Ascending aorta (tissue), 2 donors: Measurements from ENCODE around the gene DEGS2. TPM values are rescaled to one million over a fixed set of nuclear protein-coding genes. Genes with fewer than 3 reads are reported as not detected.

Source experiments
- DNase-seq, 2 donors: peaks; one replicate each; pipeline ENCODE4 v3.0.0-alpha.2; 2019; ENCODE audit warnings: low spot score in 2 of 2
- H3K27ac ChIP-seq, 2 donors: fragments of 200-600 bp; sonication (generic); one replicate each; pipeline ENCODE4 v1.5.1; 2016 to 2017; ENCODE audit warnings: mild to moderate bottlenecking in 1 of 2
- H3K27me3 ChIP-seq: fragments of 200-600 bp; sonication (generic); one replicate; pipeline ENCODE4 v1.5.1; 2017
- H3K36me3 ChIP-seq, 2 donors: fragments of 200-600 bp; sonication (generic); one replicate each; pipeline ENCODE4 v1.5.1; 2016
- H3K4me1 ChIP-seq, 2 donors: fragments of 200-600 bp; sonication (generic); one replicate each; pipeline ENCODE4 v1.5.1; 2016 to 2017; ENCODE audit warnings: mild to moderate bottlenecking in 1 of 2
- H3K4me3 ChIP-seq, 2 donors: fragments of 200-600 bp; sonication (generic); one replicate each; pipeline ENCODE4 v1.5.1; 2016 to 2017; ENCODE audit warnings: mild to moderate bottlenecking in 1 of 2
- H3K9me3 ChIP-seq, 2 donors: fragments of 200-600 bp; sonication (generic); one replicate each; pipeline ENCODE4 v1.5.1; 2016
- intact Hi-C: fragments of 100-400 bp; cut with DNase I; formaldehyde crosslinking; loops from one replicate; pipeline ENCODE4 v1.15.1; 2023
- total RNA-seq: library from RNA; depleted of rRNA; stranded (reverse); fragments of >200 nt; gene quantifications from one replicate; pipeline ENCODE4 v1.1.0, GENCODE V29; 2016
- TF ChIP-seq, protein P1 (sequence below), 3 experiments: fragments of 200-600 bp in 2 of 3; fragments of 450-650 bp in 1 of 3; sonication (generic) in 2 of 3; IDR thresholded peaks; one replicate each; pipeline ENCODE4 v1.5.1; 2016 to 2019; ENCODE audit warnings: antibody characterized with exemption in 3 of 3, mild to moderate bottlenecking in 1 of 3, moderate library complexity in 1 of 3

DEGS2 gene
- total RNA-seq, 1 donor from 2014 or later = 1.6 TPM

- intact Hi-C loops = no loop called here
- Histone ChIP-seq H3K4me3 (no peak overlapping the region), H3K36me3 (peaks cover 7 to 8% of the 10 kb centered on the region in 2 donors), H3K9me3 (no peaks in the 10 kb centered on the region), H3K27me3 (no peaks in the 10 kb centered on the region), H3K4me1 (no peaks in the 10 kb centered on the region), H3K27ac (no peak overlapping the region)
- TF ChIP-seq, protein P1, sequence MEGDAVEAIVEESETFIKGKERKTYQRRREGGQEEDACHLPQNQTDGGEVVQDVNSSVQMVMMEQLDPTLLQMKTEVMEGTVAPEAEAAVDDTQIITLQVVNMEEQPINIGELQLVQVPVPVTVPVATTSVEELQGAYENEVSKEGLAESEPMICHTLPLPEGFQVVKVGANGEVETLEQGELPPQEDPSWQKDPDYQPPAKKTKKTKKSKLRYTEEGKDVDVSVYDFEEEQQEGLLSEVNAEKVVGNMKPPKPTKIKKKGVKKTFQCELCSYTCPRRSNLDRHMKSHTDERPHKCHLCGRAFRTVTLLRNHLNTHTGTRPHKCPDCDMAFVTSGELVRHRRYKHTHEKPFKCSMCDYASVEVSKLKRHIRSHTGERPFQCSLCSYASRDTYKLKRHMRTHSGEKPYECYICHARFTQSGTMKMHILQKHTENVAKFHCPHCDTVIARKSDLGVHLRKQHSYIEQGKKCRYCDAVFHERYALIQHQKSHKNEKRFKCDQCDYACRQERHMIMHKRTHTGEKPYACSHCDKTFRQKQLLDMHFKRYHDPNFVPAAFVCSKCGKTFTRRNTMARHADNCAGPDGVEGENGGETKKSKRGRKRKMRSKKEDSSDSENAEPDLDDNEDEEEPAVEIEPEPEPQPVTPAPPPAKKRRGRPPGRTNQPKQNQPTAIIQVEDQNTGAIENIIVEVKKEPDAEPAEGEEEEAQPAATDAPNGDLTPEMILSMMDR (IDR thresholded peaks at IDR 0.05) = no peak
- no peak for DNase-seq
Observed at GRCh38 chr14:100135073-100135472, 24.4 kb downstream of the DEGS2 start.

GRCh38 chr14:100134586-100134985 is 24.9 kb downstream of the DEGS2 start:
- Histone ChIP-seq H3K36me3 (peaks cover 8 to 9% of the 10 kb centered on the region in 2 donors), H3K4me1 (no peaks in the 10 kb centered on the region), H3K4me3 (no peak overlapping the region), H3K27ac (no peak overlapping the region), H3K27me3 (no peaks in the 10 kb centered on the region), H3K9me3 (no peaks in the 10 kb centered on the region)
- DNase-seq = no peak
- intact Hi-C loops = no loop called here
- TF ChIP-seq, protein P1 (IDR thresholded peaks at IDR 0.05) = no peak

DNA sequence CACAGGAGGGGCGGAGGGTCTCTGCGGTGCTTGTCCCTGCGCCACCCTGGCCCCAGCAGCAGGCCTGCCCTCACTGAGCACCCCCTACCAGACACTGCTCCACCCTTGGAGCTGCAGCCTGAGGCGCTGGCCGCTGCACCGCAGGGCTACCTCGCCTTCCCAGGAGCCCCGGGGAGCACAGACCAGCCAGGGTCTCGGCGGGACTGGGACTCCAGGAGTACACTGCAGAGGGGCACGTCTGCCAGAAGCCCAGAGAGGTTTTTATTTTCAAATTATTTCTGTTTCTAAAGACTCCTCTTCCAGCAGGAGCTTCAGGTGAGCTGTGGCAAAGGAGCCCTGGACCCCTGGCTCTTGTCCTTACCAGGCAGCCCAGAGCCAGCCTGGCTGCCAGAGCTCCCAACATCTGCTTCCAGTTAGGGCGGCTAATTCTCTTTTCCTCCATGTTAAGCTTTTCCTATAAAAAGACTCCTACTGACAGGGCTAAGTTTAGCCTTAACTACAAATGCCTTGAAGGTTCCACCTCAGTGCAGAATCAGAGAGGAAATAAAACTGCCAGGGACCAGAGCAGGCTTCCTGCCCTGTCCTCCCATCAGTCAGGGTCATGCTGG is 26.4 kb downstream of the DEGS2 start:
- Histone ChIP-seq H3K4me3 (no peak overlapping the region), H3K4me1 (no peaks in the 10 kb centered on the region), H3K36me3 (peaks cover 8 to 11% of the 10 kb centered on the region in 2 donors), H3K27me3 (no peaks in the 10 kb centered on the region), H3K27ac (peak overlapping the region in 1 of 2 donors; percentile 27), H3K9me3 (no peaks in the 10 kb centered on the region)
- TF ChIP-seq, protein P1 (IDR thresholded peaks at IDR 0.05) = no peak
- DNase-seq = no peak
- intact Hi-C loops = no loop called here

- TF ChIP-seq, protein P1 (IDR thresholded peaks at IDR 0.05) = no peak
- no peak overlapping the region for H3K4me3 ChIP-seq
- no peaks in the 10 kb centered on the region for H3K27me3 ChIP-seq
- H3K4me1 ChIP-seq = no peaks in the 10 kb centered on the region
- peak overlapping the region in 1 of 2 donors; percentile 13 for H3K27ac ChIP-seq
- no peaks in the 10 kb centered on the region for H3K9me3 ChIP-seq
- peaks cover 8 to 11% of the 10 kb centered on the region in 2 donors for H3K36me3 ChIP-seq
- no peak for DNase-seq
- intact Hi-C loops = no loop called here
Observed at GRCh38 chr14:100132161-100132902, 27.1 kb downstream of the DEGS2 start.

DNA sequence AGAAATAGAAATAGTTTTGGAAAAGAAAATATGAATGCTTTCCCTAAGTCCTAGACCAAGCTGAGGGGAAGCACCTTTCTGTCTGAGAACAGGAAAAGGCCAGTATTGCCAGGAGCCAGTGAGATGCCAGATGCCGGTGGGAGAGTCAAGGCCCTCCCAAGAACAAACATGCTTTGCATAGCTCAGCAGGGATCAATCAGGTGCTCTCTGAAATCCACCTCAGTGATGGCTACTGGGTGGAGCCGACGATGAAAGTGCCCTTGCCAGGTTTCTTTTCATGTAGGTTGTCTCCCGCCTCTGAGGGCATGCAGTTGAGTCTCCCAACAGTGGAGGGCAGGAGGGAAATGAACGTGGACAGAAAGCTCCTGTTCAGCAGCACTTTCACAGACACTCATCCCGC is 28.3 kb downstream of the DEGS2 start:
- Histone ChIP-seq H3K36me3 (peaks cover 8 to 11% of the 10 kb centered on the region in 2 donors), H3K4me3 (no peak overlapping the region), H3K27ac (no peak overlapping the region), H3K27me3 (no peaks in the 10 kb centered on the region), H3K4me1 (no peaks in the 10 kb centered on the region), H3K9me3 (no peaks in the 10 kb centered on the region)
- no peak for DNase-seq
- TF ChIP-seq, protein P1 (IDR thresholded peaks at IDR 0.05) = no peak
- intact Hi-C loops = no loop called here
